GM23338 (cell line): ENCODE measurements around the gene ADGB.

Experiments
- CTCF ChIP-seq, 2 experiments: fragments of 200-600 bp in 1 of 2; sonication (generic) in 1 of 2; conservative IDR thresholded peaks; 2 replicates each; pipeline versions ENCODE4 v1.5.1 to v1.6.1; 2016 to 2017; ENCODE audit warnings: antibody characterized with exemption in 2 of 2, low read depth in 2 of 2, mild to moderate bottlenecking in 2 of 2, moderate library complexity in 1 of 2
- REST ChIP-seq: IDR thresholded peaks from one replicate; pipeline ENCODE4 v1.6.1; 2018; ENCODE audit warnings: antibody characterized with exemption; ENCODE audit not compliant: unreplicated experiment

DNA sequence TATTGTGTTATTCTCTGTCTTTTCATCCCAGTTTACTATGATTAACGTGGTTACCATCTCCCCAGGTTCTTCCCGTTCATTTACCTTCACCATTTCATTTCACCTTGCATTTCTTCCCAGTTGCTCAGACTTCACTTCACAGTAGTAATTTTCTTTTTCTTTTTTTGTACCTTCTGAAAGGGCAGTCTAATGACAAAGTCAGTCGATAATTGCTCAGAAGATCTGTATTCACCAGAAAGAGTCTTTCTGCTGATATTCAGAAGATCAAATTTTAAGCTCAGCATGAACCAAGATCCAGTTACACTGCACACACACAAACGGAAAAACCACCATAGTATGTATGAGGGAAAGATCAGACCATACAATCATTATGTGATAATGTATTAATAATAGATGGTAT lies 265.5 kb downstream of the ADGB start:
- TF ChIP-seq CTCF (conservative IDR thresholded peaks at IDR 0.05; ENCODE audit: low read depth in 2 of 2) (no peak), REST (no peak)
